HG03103 (cell line): ENCODE data around the gene BCL11B.

ENCODE experiments used
- ATAC-seq: cut with Tn5 transposase; IDR thresholded peaks from one replicate; pipeline ENCODE4 v1.9.1; 2021; ENCODE audit warnings: low read depth; ENCODE audit not compliant: unreplicated experiment

The BCL11B gene

DNA sequence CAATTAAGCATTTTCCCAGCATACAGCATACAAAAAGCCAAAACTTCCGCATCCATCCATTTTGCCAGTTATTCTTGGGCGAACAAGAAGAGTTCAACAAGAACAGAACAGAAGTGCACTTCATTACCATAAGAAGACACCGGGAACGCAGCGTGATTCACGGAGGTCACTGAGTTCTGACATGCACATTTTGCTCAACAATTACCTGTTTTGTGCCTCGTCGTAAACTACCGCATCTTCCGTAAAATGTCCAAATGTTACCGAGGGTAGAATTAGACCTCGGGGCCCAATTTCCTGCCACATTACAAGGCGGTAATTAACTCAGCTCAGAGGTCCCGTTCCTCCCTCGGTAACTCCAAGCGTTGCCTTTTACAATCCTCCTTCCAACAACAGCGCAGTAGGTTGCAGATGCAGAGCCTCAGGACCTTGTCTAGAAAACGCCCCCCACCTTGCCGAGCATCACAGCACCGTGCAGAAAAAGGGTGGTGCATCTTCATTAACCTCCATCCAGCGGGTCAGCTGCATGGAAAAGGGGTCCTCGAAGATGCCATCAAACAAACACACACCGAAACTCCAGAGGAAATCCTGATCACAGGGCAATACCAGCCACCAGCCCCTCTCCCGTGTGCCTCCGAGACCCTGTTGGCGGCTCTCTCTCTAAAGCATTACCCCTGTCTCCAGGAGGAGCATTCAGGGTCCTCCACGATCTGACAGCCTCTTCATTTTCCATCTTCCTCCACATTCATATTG, 125.2 kb downstream of the BCL11B start:
- no peak for ATAC-seq

DNA sequence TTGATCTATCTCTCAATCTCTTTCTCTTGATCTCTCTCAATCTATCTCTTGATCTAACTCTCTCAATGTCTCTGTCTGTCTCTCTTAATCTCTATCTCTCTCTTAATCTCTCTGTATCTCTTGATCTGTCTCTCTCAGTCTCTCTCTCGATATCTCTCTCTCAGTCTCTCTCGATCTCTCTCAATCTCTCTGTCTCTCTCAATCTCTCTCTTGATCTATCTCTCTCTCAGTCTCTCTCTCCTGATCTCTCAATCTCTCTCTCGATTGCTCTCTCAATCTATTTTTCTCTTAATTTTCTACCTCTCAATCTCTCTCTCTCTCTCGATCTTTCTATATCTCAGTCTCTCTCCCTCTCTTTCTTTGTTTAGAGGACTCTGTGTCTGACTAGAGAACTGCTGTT, 126.7 kb downstream of the BCL11B start:
- ATAC-seq, result no peak

DNA sequence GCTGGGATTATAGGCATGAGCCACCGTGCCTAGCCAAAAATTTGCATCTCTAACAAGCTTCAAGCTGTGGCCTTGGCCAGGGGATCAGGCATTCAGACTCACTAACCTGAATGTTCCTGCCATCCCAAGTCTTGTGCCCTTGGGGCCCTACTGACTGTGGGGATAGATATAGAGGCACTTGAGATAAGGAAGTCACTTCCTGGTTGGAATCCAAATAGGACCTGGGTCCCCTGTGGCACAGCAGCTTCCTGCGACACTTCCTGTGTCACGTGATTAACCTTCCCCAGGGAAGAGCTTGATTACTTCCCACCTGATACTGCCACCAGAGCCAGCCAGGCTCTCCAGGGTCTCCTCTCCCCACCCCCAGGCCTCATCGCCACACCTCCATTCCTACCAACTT, 128.2 kb downstream of the BCL11B start:
- no peak for ATAC-seq

DNA sequence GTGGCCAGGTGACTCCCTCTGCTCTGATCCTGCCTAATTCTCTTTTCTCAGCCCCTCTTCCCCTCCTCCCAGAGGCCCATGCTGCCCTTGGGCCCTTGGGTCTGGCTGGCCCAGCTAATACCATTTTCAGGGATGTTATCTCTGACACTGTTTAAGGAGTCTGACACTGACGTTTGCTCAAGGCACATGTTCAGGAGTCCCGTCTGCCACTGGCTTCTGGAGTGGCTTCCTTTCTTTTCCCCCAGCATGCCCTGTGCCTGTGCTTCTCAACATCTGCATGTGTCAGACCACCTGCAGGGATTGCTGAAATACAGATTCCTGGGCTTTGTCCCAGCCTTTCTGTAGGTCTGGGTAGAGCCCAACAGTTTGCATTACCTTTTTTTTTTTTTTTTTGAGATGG, 128.9 kb downstream of the BCL11B start:
- ATAC-seq, result no peak

DNA sequence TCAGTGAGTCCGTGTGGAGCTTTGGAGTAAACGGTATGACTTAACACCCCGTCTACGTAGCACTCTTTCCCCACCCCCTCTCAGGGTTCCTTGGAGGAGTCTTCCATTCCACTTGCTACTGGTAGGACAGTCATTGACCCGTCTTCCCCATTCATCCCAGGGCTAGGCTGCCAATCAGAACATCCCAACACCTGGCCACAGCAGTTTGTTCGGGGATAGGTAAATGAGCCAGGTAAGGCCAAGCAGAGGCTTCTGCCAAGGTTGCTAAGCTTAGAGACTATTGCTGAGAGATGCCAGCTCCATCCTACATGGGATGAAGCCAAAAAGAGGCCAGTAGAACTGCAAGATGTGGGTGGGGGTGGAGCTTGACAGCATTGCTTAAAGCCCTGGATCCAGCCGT, 130.8 kb downstream of the BCL11B start:
- ATAC-seq, result no peak

DNA sequence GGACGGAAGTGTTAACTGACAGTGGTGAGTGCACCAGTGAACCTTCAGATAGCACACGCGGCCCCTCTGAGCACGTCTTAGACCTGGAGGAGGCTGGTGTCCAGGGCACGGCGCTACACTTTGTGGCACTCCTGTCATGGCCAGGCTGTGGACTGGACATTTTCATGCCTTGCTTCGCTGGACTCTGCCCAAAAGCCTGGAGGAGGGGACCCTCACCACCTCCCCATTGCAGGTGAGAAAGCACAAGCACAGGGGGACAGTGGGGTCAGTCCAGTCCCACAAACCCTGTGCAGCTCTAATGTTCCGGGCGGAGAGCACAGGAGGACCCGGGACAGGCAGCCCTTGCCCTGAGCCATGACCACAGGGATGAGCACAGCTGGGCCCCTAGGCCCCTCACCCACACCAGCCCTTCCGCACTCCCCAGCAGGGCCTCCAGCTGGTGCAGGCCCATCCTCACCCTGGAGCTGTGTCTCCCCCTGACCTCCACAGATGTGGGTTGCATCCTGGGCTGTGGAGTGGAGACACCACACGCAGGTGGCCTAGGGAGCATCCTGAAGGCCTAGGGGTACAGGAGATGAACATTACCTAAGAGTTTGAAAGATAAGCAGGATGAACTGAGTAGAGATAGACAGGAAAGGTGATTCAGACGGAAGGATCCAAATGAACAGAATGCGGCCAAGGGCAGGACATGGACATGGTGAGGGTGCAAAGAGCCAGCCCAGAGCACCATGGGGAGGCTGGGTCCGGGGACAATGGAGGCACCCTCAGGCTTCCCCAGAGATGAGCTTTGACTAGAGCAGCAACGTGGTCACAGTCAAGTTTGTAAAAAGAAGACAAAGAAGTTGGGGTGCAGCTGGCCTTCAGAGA, 132.8 kb downstream of the BCL11B start:
- no peak for ATAC-seq

DNA sequence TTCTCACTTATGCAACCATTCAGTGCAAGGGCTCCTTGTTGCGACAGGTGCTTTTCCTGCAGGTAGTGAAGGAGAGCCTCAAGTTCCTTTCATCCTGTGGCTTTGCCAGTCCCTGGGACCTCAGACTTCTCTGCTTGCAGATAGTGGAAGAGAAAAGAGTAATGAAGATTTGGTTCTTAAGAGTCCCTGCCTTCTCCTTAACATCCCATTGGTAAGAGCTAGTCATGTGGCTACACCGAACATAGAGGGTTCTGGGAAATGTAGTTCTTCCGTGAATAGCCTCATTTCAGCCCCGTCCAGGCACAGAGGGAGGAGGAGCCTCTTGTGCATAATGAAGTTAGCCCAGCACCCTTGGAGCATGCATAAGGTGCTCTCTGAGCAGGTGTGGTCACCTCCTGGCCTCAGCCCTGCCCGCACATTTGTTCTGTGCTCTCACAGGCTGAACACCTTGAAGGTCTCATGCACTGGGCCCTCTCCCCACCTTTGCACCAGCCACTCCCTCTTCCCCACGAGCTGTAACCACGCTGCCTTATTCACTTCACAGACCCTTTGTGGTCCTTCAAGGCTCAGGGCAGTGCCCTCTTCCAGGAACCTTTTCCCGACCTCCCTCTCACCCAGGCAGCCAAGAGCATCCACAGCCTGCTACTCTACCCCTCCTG, 134.0 kb downstream of the BCL11B start:
- ATAC-seq, result no peak

DNA sequence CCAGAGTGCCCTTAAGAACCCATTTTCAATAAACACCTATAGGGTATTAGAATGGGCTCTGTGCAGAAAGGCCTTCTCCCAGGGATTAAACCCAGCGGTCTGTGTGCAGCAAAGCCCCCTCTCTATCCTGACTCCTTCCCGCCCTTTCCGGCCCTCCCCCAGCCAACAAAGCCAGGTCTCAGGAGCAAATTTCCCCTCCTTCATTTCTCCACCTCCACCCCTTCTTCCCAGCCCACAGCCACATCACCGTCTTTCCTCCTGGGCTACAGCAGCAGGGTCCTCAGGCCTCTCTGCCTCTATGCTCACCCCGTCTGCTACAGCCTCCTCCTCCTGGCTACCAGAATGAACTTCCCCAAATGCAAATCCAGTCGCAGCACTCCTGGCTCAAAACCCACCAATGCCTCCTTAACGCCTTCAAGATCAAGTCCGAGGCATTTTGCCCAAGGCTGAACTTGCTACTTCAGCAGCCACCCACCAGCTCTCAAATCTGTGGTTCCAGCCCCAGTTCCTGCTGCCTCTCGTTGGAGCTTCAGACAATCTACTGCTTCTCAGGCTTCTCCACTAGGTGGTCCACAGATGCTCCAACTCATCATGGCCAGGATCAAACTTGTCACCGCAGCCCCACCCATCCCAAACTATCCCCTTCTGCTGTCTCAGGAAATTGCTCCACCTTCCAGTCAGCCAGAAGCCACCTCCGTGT, 134.8 kb downstream of the BCL11B start:
- ATAC-seq, result no peak

DNA sequence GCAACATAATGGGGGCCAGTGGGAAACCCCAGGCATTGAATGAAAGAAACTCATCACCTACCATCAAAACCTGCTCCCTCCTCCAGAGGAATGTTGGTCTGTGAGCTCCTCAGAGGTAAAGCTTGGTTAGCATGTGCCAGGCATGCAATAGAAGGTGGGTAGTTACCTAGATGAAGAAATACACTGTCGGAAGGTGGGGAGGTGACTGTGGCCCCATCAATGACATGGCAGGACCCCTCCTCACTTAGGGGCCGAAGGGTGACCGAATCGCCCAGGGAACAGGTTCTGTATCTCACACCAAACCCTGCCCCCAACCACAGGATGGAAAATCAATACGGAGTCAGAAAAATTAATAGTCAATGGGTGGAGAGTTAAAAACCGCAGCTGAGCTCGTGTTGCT, 135.6 kb downstream of the BCL11B start:
- no peak for ATAC-seq

DNA sequence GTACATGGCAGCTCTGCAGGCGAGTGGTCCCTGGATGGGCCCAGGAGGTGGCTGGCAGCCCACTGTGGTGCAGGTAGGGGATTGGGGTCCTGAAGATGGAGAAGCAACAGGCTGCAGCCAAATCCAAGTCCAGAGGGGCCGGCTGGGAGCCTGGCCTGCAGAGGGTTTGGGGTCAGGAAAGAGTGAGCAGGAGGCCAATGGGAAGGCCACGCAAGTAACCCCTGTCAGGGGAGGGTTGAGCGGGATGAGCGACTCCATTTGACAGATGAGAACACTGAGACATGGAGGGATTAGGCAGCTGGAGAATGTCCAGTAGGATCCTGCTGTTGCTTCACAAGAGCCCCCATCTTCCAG, 136.0 kb downstream of the BCL11B start:
- ATAC-seq, result no peak

DNA sequence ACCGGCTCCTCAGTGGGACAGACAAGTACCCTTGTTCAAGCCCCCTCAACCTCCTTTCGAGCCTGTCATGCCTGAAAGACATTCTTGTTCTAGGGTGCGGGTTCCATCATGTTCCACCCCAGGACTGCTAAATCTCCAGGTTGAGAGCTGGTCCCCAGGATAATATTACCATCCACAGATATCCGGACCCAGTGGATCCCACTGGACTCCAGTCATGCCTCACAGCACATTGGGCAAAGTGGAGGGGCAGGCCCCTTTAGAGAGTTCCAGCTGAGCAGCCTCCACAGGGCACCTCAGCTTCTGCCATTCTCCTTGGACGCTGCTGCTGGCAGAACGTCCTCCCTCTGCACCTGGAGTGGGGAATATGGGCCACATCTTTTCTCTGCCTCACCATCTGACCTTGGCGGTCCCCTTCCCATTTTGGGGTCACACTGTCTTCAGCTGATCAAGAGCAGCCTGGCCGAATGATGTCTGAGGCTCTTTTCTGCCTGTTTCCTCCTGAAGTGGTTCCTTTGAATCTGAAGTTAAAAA, 137.4 kb downstream of the BCL11B start:
- ATAC-seq, result no peak

DNA sequence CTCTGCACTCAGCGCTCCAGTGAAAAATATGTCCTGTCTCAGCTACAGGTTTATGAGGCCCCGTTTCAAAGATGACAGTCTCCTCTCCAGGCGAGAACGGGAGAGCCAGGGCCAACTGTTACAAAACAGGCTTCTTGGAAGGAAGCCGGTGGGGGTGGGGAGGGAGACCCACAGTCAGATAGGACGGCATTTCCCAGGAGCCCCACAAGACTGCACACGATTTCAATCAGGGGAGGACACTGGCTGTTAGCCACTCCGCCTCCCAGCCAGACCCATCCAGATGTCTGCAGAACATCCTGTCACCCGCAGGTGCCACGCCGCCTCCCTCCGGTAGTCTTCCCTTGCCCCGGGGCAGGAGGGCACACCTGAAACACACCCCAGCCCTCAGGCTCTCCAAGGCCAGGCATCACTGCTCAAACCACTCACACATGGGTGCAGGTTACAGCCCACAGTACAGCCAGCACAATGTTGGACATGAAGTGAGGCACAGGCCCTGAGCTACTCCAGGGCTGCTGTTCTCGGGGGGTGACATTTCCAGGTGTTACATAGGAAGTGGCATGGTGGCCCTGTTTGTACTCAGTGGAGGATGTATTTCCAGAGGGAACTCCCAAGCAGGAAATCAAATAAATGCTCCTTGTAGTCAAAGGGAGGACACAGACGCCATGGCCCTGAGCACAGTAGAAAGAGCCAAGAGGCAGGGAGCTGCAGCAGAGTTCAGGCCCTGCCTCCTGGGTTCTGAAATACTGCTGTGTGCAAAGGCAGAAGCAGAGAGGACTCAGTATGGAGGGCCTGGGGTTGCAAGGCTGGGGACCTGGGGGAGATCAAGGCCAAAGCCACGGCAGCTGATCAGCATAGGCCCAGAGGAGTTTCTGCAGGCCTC, 138.1 kb downstream of the BCL11B start:
- no peak for ATAC-seq

DNA sequence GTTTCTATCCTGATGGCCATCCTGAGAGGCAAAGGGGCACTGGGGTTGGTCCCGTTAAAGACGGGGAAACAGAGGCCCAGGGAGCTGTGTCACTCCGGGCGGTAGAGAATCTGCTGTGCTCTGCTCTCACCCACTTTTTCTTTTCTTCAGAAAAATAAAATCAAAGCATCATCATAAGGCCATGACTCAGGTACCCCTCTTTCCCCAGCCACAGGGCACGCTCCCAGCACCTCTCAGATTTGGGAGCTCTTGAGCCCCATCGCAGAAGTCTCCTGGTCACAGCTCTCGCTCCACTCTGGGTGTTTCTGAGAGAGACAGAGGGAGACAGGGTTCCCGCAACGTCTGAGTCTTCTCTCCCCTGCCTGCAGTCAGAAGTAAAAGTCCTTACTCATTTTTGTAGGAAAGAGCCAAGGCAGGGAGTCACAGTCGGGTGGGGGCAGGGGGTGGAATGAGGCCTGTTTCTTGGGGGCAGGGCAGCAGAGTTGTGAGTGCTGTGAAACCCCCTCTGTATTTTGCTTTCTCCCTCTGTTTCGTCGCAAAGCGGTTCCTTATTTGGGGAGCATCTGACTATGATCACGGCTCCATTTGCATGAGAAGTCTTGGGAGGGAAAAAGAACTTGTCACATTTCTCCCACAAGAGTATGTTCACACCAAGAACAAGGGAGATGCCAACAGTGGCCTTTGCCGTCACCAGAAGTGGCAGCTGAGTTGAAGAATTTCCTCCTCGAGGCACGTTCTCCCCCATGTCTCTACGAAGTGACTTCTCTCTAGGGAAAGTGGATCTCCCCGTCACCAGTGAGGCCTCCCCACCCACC, 139.0 kb downstream of the BCL11B start:
- no peak for ATAC-seq

DNA sequence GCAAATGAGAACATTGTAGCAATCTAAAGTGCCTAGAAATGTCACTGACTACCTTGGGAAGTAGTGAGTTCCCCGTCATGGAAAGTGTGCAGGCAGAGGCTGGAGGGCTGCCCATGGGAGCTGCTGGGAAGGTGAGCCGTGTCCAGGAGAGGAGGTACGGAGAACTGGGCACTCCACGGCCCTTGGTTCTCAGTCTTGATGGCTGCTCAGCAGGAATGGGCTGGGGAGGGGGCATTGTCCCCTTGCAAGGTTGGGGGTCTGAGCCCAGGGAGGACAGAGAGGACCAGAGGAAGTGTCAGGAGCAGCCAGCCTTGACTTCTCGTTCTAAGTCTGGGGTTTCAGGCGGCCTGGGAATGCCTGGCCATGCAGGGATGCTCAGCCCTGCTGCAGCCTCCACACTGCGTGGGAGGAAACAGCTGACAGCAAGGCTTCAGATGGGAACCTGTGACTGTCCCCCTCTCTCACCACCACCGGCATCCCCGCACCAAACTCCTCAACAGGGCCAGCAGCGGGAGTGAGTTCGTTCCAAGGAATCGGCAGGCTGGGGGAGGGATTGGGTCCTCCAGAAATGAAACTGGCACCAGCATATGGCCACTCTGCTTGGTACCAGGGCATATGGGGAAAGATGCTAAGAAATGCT, 140.2 kb downstream of the BCL11B start:
- no peak for ATAC-seq

DNA sequence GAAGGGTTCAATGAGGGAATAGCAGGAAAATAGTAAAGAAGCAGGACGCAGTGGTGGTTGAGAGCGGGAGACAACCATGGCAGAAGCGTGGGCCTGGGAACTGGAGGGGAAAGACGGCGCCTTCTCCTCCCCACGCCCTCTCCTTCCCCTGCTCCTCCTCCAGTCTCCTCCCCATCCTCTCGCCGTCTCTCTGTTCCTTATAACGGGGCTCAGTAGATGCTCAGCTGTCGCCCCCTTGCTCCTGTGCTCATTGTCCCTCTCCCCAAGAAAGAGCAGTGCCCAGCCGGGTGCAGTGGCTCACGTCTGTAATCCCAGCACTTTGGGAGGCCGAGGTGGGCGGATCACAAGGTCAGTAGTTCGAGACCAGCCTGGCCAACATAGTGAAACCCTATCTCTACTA, 142.0 kb downstream of the BCL11B start:
- ATAC-seq, result no peak

DNA sequence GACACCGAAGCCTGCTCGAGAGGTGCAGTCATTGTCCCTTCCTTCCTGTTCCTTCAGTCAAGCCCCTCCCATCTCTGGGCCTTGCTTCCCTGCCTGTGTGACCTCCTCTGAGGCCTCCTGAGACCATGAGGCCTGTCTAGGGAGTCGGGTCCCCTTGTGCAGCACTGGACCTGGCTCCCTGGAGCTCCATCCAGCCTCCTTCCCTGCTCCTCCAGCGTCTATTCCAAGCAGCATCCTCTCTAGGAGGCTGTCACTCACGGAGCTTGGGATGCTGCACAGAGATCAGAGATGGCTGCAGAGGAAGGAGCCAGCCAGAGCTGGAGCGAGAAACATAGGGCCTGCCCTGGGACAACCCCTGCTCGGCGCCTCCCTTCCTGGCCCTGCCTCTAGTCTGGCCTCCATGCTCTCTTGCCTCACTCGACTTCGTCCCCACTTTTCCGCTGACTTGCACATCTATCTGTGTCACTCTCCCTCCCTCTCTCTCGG, 142.7 kb downstream of the BCL11B start:
- ATAC-seq, result no peak

DNA sequence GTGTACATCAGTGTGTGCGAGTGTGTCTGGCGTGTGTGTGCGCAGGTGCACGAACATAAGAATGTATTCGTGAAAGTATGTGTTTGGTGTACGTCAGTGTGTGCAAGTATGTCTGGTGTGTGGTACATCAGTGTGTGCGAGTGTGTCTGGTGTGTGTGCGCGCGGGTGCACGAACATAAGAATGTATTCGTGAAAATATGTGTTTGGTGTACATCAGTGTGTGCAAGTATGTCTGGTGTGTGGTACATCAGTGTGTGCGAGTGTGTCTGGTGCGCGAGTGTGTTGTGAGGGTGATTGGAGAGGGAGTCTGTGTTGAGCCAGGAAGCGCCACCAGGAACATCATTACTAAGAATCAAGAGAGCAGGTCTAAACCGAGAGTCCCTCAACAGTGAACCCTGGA, 143.8 kb downstream of the BCL11B start:
- ATAC-seq, result no peak

DNA sequence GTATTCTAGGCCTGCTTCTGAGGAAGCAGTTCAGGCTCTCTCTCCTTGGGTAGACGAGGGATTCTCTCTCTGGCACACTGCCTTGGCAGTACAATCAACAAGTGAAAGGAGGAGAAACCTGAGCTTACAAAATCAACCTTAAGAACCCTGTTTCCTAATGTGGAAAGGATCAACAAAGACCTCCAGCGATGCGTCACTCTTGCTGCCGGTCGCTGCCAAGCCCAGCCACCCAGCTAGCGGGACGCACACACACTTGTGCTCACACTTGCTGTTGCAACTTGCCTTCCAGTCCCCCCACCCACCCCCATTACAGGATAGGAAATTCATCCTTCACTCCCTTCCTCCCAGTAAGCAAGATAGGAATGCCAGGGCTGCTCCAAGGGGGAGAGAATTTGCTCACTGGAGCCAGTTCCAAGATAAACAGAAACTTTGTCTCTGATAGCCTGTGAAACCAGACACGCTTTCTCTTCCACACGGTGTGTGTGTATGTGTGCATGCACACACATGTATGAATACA, 144.3 kb downstream of the BCL11B start:
- ATAC-seq, result no peak
